Stimulated activated CD4-positive, alpha-beta T cell treated with anti-CD3 and anti-CD28 coated beads, Interleukin-4, amount 100 ng/mL, for 48 hours (primary cell): ENCODE measurements around the gene MRPL55.

Experiments
- DNase-seq, 2 donors: peaks; one replicate each; pipeline ENCODE4 v3.0.0-alpha.2; 2020; ENCODE audit warnings: low read depth in 2 of 2

Gene MRPL55

GRCh38 chr1:228070851-228071250 is 38.2 kb downstream of the MRPL55 start:
- DNase-seq = no peak

DNA sequence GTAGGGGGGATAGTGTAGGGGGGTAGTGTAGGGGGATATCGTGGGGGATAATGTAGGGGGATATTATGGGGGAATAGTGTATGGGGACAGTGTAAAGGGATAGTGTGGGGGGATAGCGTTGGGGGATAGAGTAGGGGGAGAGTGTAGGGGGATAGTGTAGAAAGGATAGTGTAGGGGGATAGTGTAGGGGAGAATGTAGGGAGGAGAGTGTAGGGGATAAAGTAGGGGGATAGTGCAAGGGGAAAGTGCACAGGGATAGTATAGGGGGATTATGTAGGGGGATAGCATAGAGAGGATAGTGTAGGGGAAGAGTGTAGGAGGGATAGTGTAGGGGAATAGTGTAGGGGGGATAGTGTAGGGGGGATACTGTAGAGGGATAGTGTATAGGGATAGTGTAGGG is 38.9 kb downstream of the MRPL55 start:
- DNase-seq = no peak

DNA sequence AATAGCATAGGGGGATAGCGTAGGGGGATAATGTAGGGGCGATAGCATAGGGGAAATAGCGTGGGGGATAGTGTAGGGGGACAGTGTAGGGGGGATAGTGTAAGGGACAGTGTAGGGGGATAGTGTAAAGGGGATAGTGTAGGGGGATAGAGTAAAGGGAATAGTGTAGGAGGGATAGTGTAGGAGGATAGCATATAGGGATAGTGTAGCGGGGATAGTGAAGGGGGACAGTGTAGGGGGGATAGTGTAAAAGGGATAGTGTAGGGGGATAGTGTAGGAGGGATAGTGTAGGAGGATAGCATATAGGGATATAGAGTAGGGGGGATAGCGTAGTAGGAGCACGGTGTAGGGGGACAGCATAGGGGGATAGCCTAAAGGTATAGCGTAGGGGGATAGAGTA is 40.7 kb downstream of the MRPL55 start:
- DNase-seq = no peak

DNA sequence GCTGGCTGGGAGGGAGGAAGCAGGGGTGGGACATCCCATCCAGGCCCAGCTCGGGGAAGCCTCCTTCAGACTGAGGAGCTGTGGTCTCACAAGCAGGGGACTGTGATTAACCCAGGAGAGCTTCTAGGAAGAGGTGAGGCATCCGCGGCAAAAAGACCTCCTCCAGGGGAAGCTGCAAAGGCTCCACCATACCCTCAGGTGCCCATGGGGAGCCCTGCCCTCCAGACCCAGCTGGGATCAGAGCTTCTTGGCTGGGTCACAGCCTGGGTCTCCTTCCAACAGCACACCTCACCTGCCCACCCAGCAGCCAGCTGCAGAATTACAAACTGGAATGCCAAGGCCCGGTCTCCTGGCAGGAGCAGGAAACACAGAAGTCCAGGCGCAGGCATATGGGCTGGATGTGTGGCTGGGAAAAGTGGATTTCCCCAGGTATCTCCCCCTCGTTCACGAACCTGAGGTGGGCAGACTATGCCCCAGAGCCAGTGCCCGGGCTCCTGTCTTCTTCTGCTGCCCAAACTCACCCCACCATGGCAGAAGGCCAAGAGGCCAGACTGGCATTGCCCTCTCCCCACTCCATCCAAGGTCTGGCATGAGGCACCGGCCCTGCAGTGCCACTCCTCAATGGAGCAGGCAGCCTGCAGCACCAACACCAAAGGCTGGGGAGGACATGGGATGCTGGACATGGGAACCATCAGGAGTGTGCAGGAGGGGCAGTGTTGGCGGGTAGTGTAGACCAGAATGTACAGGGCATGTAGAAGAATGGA is 42.0 kb downstream of the MRPL55 start:
- no peak for DNase-seq

- no peak for DNase-seq
Observed at GRCh38 chr1:228066416-228066815, 42.7 kb downstream of the MRPL55 start.

GRCh38 chr1:228065543-228066347 is 43.4 kb downstream of the MRPL55 start:
- DNase-seq = no peak

DNA sequence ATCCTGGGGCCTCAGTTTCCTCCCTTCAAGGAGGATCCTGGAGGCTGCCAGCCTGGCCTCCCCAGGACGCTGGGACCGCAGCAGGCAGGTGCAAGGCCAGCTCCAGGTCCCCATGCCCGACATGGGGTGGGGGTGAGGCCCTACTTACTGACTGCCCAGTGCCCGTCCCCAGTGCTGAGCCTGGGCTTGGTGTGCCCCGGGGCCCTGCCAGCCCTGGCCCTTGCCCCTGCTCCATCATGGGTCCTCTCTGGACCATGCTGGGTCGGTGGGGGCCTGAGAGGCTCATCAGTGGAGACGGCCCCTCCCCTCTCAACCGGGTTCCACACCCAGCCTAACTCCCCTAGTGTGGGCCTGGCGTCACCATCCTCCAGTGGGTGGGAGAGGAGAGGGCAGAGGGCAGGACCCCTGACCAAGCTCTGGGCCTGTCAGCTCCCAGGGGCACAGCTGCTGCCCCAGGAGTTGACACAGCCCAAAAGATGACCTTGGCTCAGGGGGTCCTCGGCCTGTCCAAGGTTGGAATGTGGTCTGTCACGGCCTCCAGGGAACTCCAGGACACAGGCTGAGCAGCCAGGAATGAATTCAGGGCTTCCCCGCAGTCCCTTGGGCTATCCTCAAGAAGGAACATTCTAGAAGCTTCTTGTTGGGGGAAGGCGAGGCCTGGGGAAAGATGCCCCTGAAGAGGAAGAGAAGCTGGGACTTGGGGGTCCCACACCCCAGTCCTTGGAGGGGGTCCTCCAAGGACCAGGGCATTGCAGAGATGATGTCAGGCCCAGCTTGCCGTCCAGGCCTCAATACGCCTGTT is 44.2 kb downstream of the MRPL55 start:
- DNase-seq = no peak

GRCh38 chr1:228064296-228064695 is 44.8 kb downstream of the MRPL55 start:
- DNase-seq = no peak

DNA sequence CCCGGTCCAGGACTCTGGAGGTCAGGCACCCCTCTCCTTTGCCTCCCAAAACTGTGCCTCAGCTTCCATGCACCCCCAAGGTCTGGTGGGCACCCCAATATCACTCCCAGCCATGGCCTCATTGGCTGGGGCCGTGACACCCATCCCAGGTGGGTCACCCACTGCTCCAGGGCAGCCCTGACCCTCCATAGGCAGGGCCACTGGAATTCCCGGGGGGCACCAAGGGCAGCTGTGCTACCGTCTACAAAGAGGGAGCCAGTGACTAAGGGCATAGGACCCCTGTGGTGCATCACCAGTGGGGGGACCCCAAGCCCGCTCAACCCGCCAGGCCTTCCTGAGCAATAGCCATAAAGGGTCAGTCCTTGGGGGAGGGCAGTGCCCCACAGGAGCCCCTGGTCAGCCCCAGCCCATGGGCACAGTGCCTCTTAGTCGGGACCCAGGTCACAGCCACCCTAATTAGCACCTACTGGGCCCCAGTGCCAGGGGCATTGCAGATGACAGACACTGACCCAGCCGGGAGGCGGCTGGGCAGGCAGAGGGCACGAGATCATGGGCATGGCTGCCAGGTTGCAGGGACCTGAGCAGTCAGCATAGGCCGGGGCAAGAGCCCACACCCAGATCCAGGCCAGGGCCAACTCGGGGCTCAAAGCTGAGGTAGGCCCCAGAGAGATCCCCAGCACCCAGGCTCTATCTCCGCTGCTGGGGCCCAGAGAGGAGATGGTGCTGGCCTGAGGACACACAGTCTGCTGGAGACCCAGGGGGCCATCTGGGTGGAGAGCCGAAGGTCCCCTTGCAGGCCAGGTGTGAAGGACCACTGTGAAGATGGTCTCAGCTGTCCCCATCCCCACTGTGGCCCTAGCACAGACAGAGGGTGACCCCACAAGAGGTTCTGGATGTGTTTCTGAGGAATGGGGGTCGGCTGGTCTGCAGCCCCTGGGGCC is 45.6 kb downstream of the MRPL55 start:
- no peak for DNase-seq

- no peak for DNase-seq
Observed at GRCh38 chr1:228062812-228063211, 46.3 kb downstream of the MRPL55 start.

GRCh38 chr1:228062085-228062791 is 46.9 kb downstream of the MRPL55 start:
- no peak for DNase-seq

- no peak for DNase-seq
Observed at GRCh38 chr1:228061411-228062084, 47.6 kb downstream of the MRPL55 start.

GRCh38 chr1:228060458-228061190 is 48.5 kb downstream of the MRPL55 start:
- no peak for DNase-seq

DNA sequence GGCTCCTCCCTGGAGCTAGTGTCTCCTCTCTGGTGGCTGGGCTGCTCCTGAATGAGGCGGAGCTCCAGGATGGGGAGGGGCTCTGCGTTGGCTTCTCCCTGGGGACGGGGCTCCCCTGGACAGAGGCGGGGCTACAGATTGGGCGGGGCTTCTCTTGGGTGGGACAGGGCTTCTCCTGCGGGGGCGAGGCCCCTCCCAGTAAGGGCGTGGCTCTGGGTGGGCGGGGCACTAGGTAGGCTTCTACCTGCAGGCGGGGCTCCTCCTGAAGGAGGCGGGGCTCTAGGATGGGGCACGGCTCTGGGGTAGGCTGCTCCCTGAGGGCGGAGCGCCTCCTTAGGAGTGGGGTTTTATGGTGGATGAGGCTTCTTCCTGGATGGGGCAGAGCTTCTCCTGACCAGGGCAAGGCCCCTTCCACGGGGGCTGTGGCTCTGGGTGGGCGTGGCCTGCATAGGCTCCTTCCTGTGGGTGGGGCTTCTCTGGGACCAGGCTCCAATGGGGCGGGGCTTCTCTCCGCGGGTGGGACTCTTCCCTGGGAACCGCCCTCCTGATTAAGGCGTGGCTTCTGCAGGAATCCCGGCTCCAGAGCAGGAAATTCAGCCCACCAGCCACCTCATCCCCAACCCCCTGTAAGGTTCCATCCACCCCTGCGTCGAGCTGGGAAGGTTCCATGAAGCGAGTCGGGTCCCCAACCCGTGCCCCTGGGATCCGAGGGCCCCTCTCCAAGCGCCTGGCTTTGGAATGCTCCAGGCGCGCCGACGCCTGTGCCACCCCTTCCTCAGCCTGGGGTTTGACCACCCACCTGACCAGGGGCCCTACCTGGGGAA is 49.3 kb downstream of the MRPL55 start:
- DNase-seq = peak; percentile 62 to 86

- no peak for DNase-seq
Observed at GRCh38 chr1:228058949-228059633, 50.0 kb downstream of the MRPL55 start.

- no peak for DNase-seq
Observed at GRCh38 chr1:228058172-228058948, 50.7 kb downstream of the MRPL55 start.
